A549 (cell line): Measurements from ENCODE around the gene MYEOV. TPM values are rescaled to one million over a fixed set of nuclear protein-coding genes. Genes with fewer than 3 reads are reported as not detected.
A peak's percentile ranks its signal among the peaks of the same experiment; 100 is the strongest.

ENCODE experiments used
- ATAC-seq, 2 experiments: fragments of 200-7000 bp in 1 of 2; fragments of >200 bp in 1 of 2; cut with Nextera tagmentation in 1 of 2; cut with Tn5 transposase in 1 of 2; 3 replicates each; pipeline versions ENCODE4 v1.8.0 to v1.9.1; 2018 to 2020; ENCODE audit warnings: mild to moderate bottlenecking in 1 of 2, moderate library complexity in 1 of 2
- CTCF ChIA-PET: fragments of 300-600 bp; sonication (Branson Sonifier 250); formaldehyde crosslinking; extraction: SDS; loops from one replicate; lab custom pipeline; 2021; ENCODE audit warnings: antibody characterized with exemption, inconsistent platforms; lab: Yijun Ruan, JAX
- POLR2A ChIA-PET: fragments of 350-600 bp; formaldehyde crosslinking; extraction: SDS; loops from one replicate; lab custom pipeline; 2021; ENCODE audit warnings: antibody characterized with exemption, inconsistent platforms; lab: Yijun Ruan, JAX
- DNase-seq, 2 experiments: peaks; one replicate each; pipeline versions ENCODE4 v3.0.0 to v3.0.0-alpha.2; 2011 to 2016; ENCODE audit warnings: low read depth in 1 of 2, low spot score in 1 of 2
- FAIRE-seq: peaks from 2 replicates; lab custom pipeline; 2011; peaks lifted over from hg19 to GRCh38; lab: Jason Lieb, UNC
- H3K27ac ChIP-seq, 2 experiments: fragments of >200 bp; sonication (Bioruptor Twin); formaldehyde crosslinking; 3 replicates each; pipeline ENCODE4 v1.5.1; 2016 to 2017
- H3K4me1 ChIP-seq: fragments of >200 bp; sonication (Bioruptor Twin); formaldehyde crosslinking; 3 replicates; pipeline ENCODE4 v1.6.1; 2016
- H3K4me2 ChIP-seq: fragments of >200 bp; sonication (Bioruptor Twin); formaldehyde crosslinking; 3 replicates; pipeline ENCODE4 v1.6.1; 2016
- H3K4me3 ChIP-seq: fragments of >200 bp; sonication (Bioruptor Twin); formaldehyde crosslinking; 3 replicates; pipeline ENCODE4 v1.5.1; 2016
- H3K9me3 ChIP-seq: fragments of >200 bp; sonication (Bioruptor Twin); formaldehyde crosslinking; 3 replicates; pipeline ENCODE4 v1.6.1; 2016
- CBX8 ChIP-seq: fragments of 200-600 bp; sonication (generic); IDR thresholded peaks from 2 replicates; pipeline ENCODE4 v1.6.1; 2016
- CHD2 ChIP-seq: fragments of 150-350 bp; IDR thresholded peaks from 2 replicates; pipeline ENCODE4 v1.6.1; 2014; ENCODE audit warnings: low read length; ENCODE audit not compliant: partially characterized antibody
- CHD4 ChIP-seq: fragments of 200-600 bp; sonication (generic); IDR thresholded peaks from 2 replicates; pipeline ENCODE4 v1.6.1; 2016; ENCODE audit warnings: antibody characterized with exemption, mild to moderate bottlenecking, borderline replicate concordance
- EP300 ChIP-seq, 2 experiments: fragments of >200 bp; sonication (Bioruptor Twin); formaldehyde crosslinking; IDR thresholded peaks; 2 replicates in 1 of 2; 3 replicates in 1 of 2; pipeline ENCODE4 v1.6.1; 2016 to 2017
- ESRRA ChIP-seq: fragments of 150-350 bp; IDR thresholded peaks from 2 replicates; pipeline ENCODE4 v1.6.1; 2014; ENCODE audit warnings: mild to moderate bottlenecking, low read length, borderline replicate concordance
- GATA3 ChIP-seq: IDR thresholded peaks from 2 replicates; pipeline ENCODE4 v1.6.1; 2012; ENCODE audit warnings: borderline replicate concordance
- HOXB13 ChIP-seq: fragments of 250-450 bp; sonication (Bioruptor Pico); IDR thresholded peaks from 2 replicates; pipeline ENCODE4 v1.5.0; 2020; ENCODE audit warnings: low read depth, mild to moderate bottlenecking, moderate library complexity
- JUN ChIP-seq, 2 experiments: fragments of >200 bp; sonication (Bioruptor Twin); formaldehyde crosslinking; IDR thresholded peaks; 2 replicates in 1 of 2; 3 replicates in 1 of 2; pipeline ENCODE4 v1.6.1; 2016 to 2017
- JUNB ChIP-seq: fragments of >200 bp; sonication (Bioruptor Twin); formaldehyde crosslinking; IDR thresholded peaks from 2 replicates; pipeline ENCODE4 v1.6.1; 2016
- MAX ChIP-seq: IDR thresholded peaks from 2 replicates; pipeline ENCODE4 v1.6.1; 2012
- MAZ ChIP-seq: fragments of 150-350 bp; IDR thresholded peaks from 2 replicates; pipeline ENCODE4 v1.6.1; 2014; ENCODE audit warnings: antibody characterized with exemption, low read depth, low read length, borderline replicate concordance
- NFE2L2 ChIP-seq: fragments of 150-350 bp; conservative IDR thresholded peaks from 2 replicates; pipeline ENCODE4 v1.6.1; 2014; ENCODE audit warnings: low read length
- POLR2A ChIP-seq: IDR thresholded peaks from 2 replicates; pipeline ENCODE4 v1.6.1; 2012; ENCODE audit warnings: mild to moderate bottlenecking, low read length
- POLR2AphosphoS2 ChIP-seq: conservative IDR thresholded peaks from 2 replicates; pipeline ENCODE4 v1.6.1; 2012; ENCODE audit warnings: low read length, improper control_type of control experiment, inconsistent platforms
- RAD21 ChIP-seq, 2 experiments: fragments of >200 bp in 1 of 2; sonication (Bioruptor Twin) in 1 of 2; formaldehyde crosslinking in 1 of 2; IDR thresholded peaks in 1 of 2; conservative IDR thresholded peaks in 1 of 2; 2 replicates in 1 of 2; 3 replicates in 1 of 2; pipeline ENCODE4 v1.6.1; 2012 to 2018; ENCODE audit warnings: inconsistent platforms in 1 of 2
- RCOR1 ChIP-seq: fragments of 150-350 bp; IDR thresholded peaks from 2 replicates; pipeline ENCODE4 v1.6.1; 2014; ENCODE audit warnings: antibody characterized with exemption, low read length, low read depth
- REST ChIP-seq: fragments of 200-600 bp; sonication (generic); IDR thresholded peaks from 2 replicates; pipeline ENCODE4 v1.6.1; 2016; ENCODE audit warnings: antibody characterized with exemption, mild to moderate bottlenecking, moderate library complexity
- RNF2 ChIP-seq: fragments of 200-600 bp; sonication (generic); IDR thresholded peaks from 2 replicates; pipeline ENCODE4 v1.6.1; 2016; ENCODE audit warnings: low read depth, mild to moderate bottlenecking, antibody characterized with exemption, moderate library complexity, borderline replicate concordance
- ZFP36 ChIP-seq: fragments of 450-650 bp; IDR thresholded peaks from 2 replicates; pipeline ENCODE4 v1.6.1; 2014; ENCODE audit warnings: borderline replicate concordance; ENCODE audit not compliant: partially characterized antibody
- ZSCAN20 ChIP-seq: fragments of 250-450 bp; sonication (Bioruptor Pico); IDR thresholded peaks from 2 replicates; pipeline ENCODE4 v1.8.0; 2022; ENCODE audit warnings: mild to moderate bottlenecking, moderate library complexity
- WGBS: methylation state at CpG from one replicate; pipeline ENCODE4 v1.1.6; 2017; ENCODE audit errors: missing lambda C conversion rate; 5-methylcytosine and 5-hydroxymethylcytosine counted together
- polyA minus RNA-seq: library from RNA; depleted of rRNA, polyadenylated mRNA; stranded (reverse); fragments of >200 nt; gene quantifications from 2 replicates; pipeline ENCODE4 v1.2.3, GENCODE V29; 2011; rRNA and poly(A)+ RNA removed
- polyA plus RNA-seq, 4 experiments: library from polyadenylated mRNA; depleted of rRNA in 3 of 4; stranded (reverse); fragments of >200 nt; fragmentation: RNase III in 1 of 4; extraction: RNeasy Plus Mini Kit Qiagen cat#74134 plus additional on column Dnase treatment in 1 of 4; gene quantifications; 2 replicates in 3 of 4; 3 replicates in 1 of 4; pipeline ENCODE4 v1.2.3, GENCODE V29; 2011 to 2017
- TF ChIP-seq, protein P1 (sequence below): IDR thresholded peaks from 2 replicates; pipeline ENCODE4 v1.6.1; 2012; ENCODE audit warnings: low read depth, borderline replicate concordance

The MYEOV gene
- polyA plus RNA-seq (2011; rRNA removed) (102 and 111 TPM in 2 replicates), polyA plus RNA-seq (2017; fragmentation: RNase III; extraction: RNeasy Plus Mini Kit Qiagen cat#74134 plus additional on column Dnase treatment) (82.2 to 113 TPM (median 92.3 TPM) in 3 replicates), polyA minus RNA-seq (164 and 190 TPM in 2 replicates)
- polyA plus RNA-seq (2012; cell fraction: cytosol; rRNA removed): 109 and 120 TPM in 2 replicates
- polyA plus RNA-seq (2012; cell fraction: nucleus; rRNA removed): 106 and 116 TPM in 2 replicates

DNA sequence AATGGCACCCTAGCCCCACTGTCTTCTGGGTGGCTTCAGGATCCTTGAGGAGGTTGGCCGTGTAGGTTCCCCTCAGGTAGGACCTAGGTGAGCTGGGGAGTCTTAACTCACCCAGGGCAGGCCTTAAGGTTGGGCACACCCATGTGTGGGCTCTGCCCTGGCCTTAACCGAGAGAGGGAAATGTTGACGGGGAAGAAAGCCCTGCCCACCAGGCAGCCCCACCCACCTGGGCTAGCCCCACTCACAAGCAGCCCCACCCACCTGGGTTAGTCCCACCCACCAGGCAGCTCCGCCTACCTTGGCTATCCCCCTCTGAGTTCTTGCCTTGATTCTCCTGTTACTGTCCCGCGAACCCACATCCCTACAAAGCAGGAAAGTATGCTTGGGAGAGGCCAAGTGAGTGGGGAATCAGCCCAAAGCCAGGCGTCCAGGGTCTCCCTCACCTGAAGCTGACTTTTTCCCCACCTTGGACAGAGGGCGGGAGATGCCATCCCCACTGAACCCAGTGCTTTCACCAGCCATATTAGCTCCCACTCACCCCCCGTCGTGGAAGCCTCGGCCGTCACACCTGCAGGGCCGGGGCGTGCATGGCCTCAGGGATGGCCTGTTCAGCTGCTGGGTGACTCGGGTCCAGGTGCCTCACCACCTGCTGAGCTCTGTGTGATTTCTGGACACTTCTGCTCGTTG is at the start of gene MYEOV:
Gene MYEOV (plus strand): TSS at position 337 of the 687 bp plus-strand sequence. CDS start 1,200 bp downstream, outside the sequence.
- Histone ChIP-seq H3K4me2 (peak within 1 kb of the TSS; percentile 75), H3K9me3 (no peaks in the 10 kb centered on the region), H3K27ac (peak within 1 kb of the TSS; percentile 93 to 98), H3K4me3 (peak within 1 kb of the TSS; percentile 69), H3K4me1 (peaks cover 44% of the 10 kb centered on the region)
- FAIRE-seq: no peak
- 4% methylated on average over 14 of the region's 16 CpGs for WGBS
- TF ChIP-seq ZFP36 (no peak), HOXB13 (CRISPR knock-in tag) (no peak), MAX (0 out of 2 replicates have a peak, but pooled peaks have one; percentile 43), NFE2L2 (no peak), POLR2A (peak; percentile 68), GATA3 (no peak), POLR2AphosphoS2 (no peak), EP300 (IDR thresholded peaks at IDR 0.05) (no peak), ZSCAN20 (CRISPR knock-in tag) (no peak), RNF2 (no peak), JUN (IDR thresholded peaks at IDR 0.05) (peak in 1 of 2 experiments; percentile 68; a peak in 3 of 5 replicates), REST (peak; percentile 21; the same call in 1 of the 2 replicates), MAZ (no peak)
- TF ChIP-seq, protein P1, sequence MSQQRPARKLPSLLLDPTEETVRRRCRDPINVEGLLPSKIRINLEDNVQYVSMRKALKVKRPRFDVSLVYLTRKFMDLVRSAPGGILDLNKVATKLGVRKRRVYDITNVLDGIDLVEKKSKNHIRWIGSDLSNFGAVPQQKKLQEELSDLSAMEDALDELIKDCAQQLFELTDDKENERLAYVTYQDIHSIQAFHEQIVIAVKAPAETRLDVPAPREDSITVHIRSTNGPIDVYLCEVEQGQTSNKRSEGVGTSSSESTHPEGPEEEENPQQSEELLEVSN: 0 out of 2 replicates have a peak, but pooled peaks have one; percentile 32
- CTCF ChIA-PET: interaction anchor here (0.6 to 9.2 kb wide), 13 partner anchors 8 to 381 kb away, joined by 3 to 150 read pairs (median 5); partner anchors contain the start of genes CCND1 and LTO1
- POLR2A ChIA-PET: interaction anchor here (0.6 to 9.3 kb wide), 9 partner anchors 11 to 381 kb away, joined by 3 to 188 read pairs (median 3); partner anchors contain the start of genes CCND1 and LTO1
- peak; percentile 40 to 65 for ATAC-seq
- DNase-seq: peak; percentile 93 to 94

DNA sequence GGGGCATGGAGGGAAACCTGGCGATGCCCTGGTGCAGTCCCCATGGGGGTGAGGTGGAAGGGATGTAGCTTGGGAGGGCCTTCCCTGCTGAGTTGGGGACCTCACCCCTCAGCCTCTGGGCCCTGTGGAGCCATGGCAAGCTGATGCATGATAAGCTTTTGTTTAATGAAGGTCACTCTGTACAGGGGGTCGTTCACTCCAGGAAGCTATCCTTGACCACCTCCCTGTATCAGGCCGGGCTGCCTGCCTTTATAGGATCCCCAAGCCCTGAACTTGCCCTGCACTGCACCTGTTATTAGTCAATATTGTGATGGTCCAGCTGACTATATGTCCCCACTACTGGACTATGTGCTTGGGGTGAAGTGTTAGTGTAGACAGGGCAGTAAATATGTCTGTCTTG is 49.7 kb upstream of the MYEOV start:
- no peak overlapping the region for H3K27ac ChIP-seq
- WGBS: 66% methylated on average over 3 of the region's 3 CpGs
- no peak for DNase-seq
- no peak overlapping the region for H3K4me2 ChIP-seq
- POLR2A ChIA-PET: no interaction called here
- FAIRE-seq: no peak
- CTCF ChIA-PET: interaction anchor here (0.7 kb wide), 1 partner anchor 25 kb away, joined by 3 read pairs; no protein-coding TSS in a partner anchor
- no peaks in the 10 kb centered on the region for H3K9me3 ChIP-seq
- no peak for TF ChIP-seq CHD2
- TF ChIP-seq NFE2L2: no peak
- no peak for TF ChIP-seq JUNB
- TF ChIP-seq CBX8: no peak
- no peak for TF ChIP-seq ESRRA
- no peak for TF ChIP-seq CHD4
- TF ChIP-seq RAD21 (conservative IDR thresholded peaks at IDR 0.05 in 1 of 2, IDR thresholded peaks at IDR 0.05 in 1 of 2): no peak
- TF ChIP-seq MAZ: no peak
- no peak for TF ChIP-seq RCOR1
- no peak overlapping the region for H3K4me3 ChIP-seq
- H3K4me1 ChIP-seq: no peaks in the 10 kb centered on the region
- no peak for ATAC-seq
